Effector memory CD8-positive, alpha-beta T cell (primary cell): ENCODE measurements around the gene VPS35.

Experiments
- ATAC-seq: fragments of 150-1000 bp; cut with Tn5 transposase; replicated peaks from 2 replicates; pipeline ENCODE4 v1.10.0; 2021; ENCODE audit warnings: mild to moderate bottlenecking, moderate library complexity
- DNase-seq, 3 experiments: peaks; one replicate each; pipeline ENCODE4 v3.0.0; 2021
- H3K27ac Mint-ChIP-seq, 2 donors: one replicate each; pipeline ENCODE4 v1.8.0; 2022; ENCODE audit warnings: mild to moderate bottlenecking in 2 of 2, mixed read lengths in 2 of 2, moderate library complexity in 2 of 2
- H3K27me3 Mint-ChIP-seq, 2 donors: one replicate each; pipeline ENCODE4 v1.8.0; 2022; ENCODE audit warnings: mixed read lengths in 2 of 2
- H3K36me3 Mint-ChIP-seq: one replicate; pipeline ENCODE4 v1.8.0; 2022; ENCODE audit warnings: mild to moderate bottlenecking, moderate library complexity, mixed read lengths; ENCODE audit not compliant: insufficient read depth
- H3K4me1 Mint-ChIP-seq, 2 donors: one replicate each; pipeline ENCODE4 v1.8.0; 2022; ENCODE audit warnings: low read depth in 2 of 2, mixed read lengths in 2 of 2
- H3K4me3 Mint-ChIP-seq, 2 donors: one replicate each; pipeline ENCODE4 v1.8.0; 2022; ENCODE audit warnings: mild to moderate bottlenecking in 2 of 2, mixed read lengths in 2 of 2, moderate library complexity in 2 of 2
- H3K9me3 Mint-ChIP-seq, 2 donors: one replicate each; pipeline ENCODE4 v1.8.0; 2022; ENCODE audit warnings: mixed read lengths in 2 of 2

The VPS35 gene

GRCh38 chr16:46721885-46722284 lies 32.9 kb upstream of the VPS35 start:
- no peak for DNase-seq
- H3K4me3 Mint-ChIP-seq, result no peak overlapping the region
- no peaks in the 10 kb centered on the region for H3K4me1 Mint-ChIP-seq
- peaks cover 10 to 13% of the 10 kb centered on the region in 2 donors for H3K27me3 Mint-ChIP-seq
- H3K9me3 Mint-ChIP-seq, result no peaks in the 10 kb centered on the region
- no peak overlapping the region for H3K27ac Mint-ChIP-seq
- no peaks in the 10 kb centered on the region for H3K36me3 Mint-ChIP-seq
- no peak for ATAC-seq

- Mint-ChIP-seq H3K4me3 (no peak overlapping the region), H3K36me3 (no peaks in the 10 kb centered on the region), H3K27me3 (peaks cover 8 to 10% of the 10 kb centered on the region in 2 donors), H3K4me1 (no peaks in the 10 kb centered on the region), H3K27ac (no peak overlapping the region), H3K9me3 (no peaks in the 10 kb centered on the region)
- DNase-seq (no peak), ATAC-seq (no peak)
Measured at GRCh38 chr16:46720619-46721018, 31.6 kb upstream of the VPS35 start.

- Mint-ChIP-seq H3K9me3 (no peaks in the 10 kb centered on the region), H3K36me3 (no peaks in the 10 kb centered on the region), H3K27ac (no peak overlapping the region), H3K4me1 (no peaks in the 10 kb centered on the region), H3K27me3 (peaks cover 8 to 10% of the 10 kb centered on the region in 2 donors), H3K4me3 (no peak overlapping the region)
- ATAC-seq (no peak), DNase-seq (no peak)
Measured at GRCh38 chr16:46719528-46719927, 30.6 kb upstream of the VPS35 start.

- H3K4me3 Mint-ChIP-seq, result no peak overlapping the region
- ATAC-seq (no peak), DNase-seq (no peak)
- H3K4me1 Mint-ChIP-seq, result no peaks in the 10 kb centered on the region
- peaks cover 8 to 10% of the 10 kb centered on the region in 2 donors for H3K27me3 Mint-ChIP-seq
- no peaks in the 10 kb centered on the region for H3K36me3 Mint-ChIP-seq
- H3K27ac Mint-ChIP-seq, result no peak overlapping the region
- no peaks in the 10 kb centered on the region for H3K9me3 Mint-ChIP-seq
Measured at GRCh38 chr16:46718214-46718613, 29.2 kb upstream of the VPS35 start.

GRCh38 chr16:46717692-46718091 lies 28.7 kb upstream of the VPS35 start:
- Mint-ChIP-seq H3K27me3 (peaks cover 8 to 10% of the 10 kb centered on the region in 2 donors), H3K4me3 (no peak overlapping the region), H3K27ac (no peak overlapping the region), H3K4me1 (no peaks in the 10 kb centered on the region), H3K9me3 (no peaks in the 10 kb centered on the region), H3K36me3 (no peaks in the 10 kb centered on the region)
- ATAC-seq, result no peak
- no peak for DNase-seq

- H3K4me1 Mint-ChIP-seq, result no peaks in the 10 kb centered on the region
- H3K9me3 Mint-ChIP-seq, result no peaks in the 10 kb centered on the region
- DNase-seq (no peak), ATAC-seq (no peak)
- H3K27me3 Mint-ChIP-seq, result peaks cover 8 to 10% of the 10 kb centered on the region in 2 donors
- no peak overlapping the region for H3K4me3 Mint-ChIP-seq
- no peak overlapping the region for H3K27ac Mint-ChIP-seq
- peaks cover 3% of the 10 kb centered on the region for H3K36me3 Mint-ChIP-seq
Measured at GRCh38 chr16:46715769-46716305, 26.9 kb upstream of the VPS35 start.

- Mint-ChIP-seq H3K36me3 (peaks cover 3% of the 10 kb centered on the region), H3K4me3 (no peak overlapping the region), H3K27ac (no peak overlapping the region), H3K9me3 (no peaks in the 10 kb centered on the region), H3K4me1 (no peaks in the 10 kb centered on the region), H3K27me3 (peaks cover 8 to 10% of the 10 kb centered on the region in 2 donors)
- ATAC-seq, result no peak
- DNase-seq, result no peak
Measured at GRCh38 chr16:46714797-46715591, 26.0 kb upstream of the VPS35 start.

- Mint-ChIP-seq H3K36me3 (peaks cover 3% of the 10 kb centered on the region), H3K27me3 (peaks cover 8 to 10% of the 10 kb centered on the region in 2 donors), H3K4me1 (no peaks in the 10 kb centered on the region), H3K4me3 (no peak overlapping the region), H3K27ac (no peak overlapping the region), H3K9me3 (no peaks in the 10 kb centered on the region)
- no peak for ATAC-seq
- DNase-seq, result no peak
Measured at GRCh38 chr16:46713634-46714033, 24.7 kb upstream of the VPS35 start.

- H3K9me3 Mint-ChIP-seq, result no peaks in the 10 kb centered on the region
- DNase-seq, result no peak
- H3K4me1 Mint-ChIP-seq, result no peaks in the 10 kb centered on the region
- ATAC-seq, result no peak
- H3K36me3 Mint-ChIP-seq, result peaks cover 3% of the 10 kb centered on the region
- peaks cover 4 to 8% of the 10 kb centered on the region in 2 donors for H3K27me3 Mint-ChIP-seq
- H3K4me3 Mint-ChIP-seq, result no peak overlapping the region
- H3K27ac Mint-ChIP-seq, result no peak overlapping the region
Measured at GRCh38 chr16:46712911-46713310, 23.9 kb upstream of the VPS35 start.

- H3K27ac Mint-ChIP-seq, result no peak overlapping the region
- ATAC-seq (no peak), DNase-seq (no peak)
- H3K27me3 Mint-ChIP-seq, result no peaks in the 10 kb centered on the region
- no peaks in the 10 kb centered on the region for H3K9me3 Mint-ChIP-seq
- no peaks in the 10 kb centered on the region for H3K4me1 Mint-ChIP-seq
- H3K36me3 Mint-ChIP-seq, result peaks cover 3% of the 10 kb centered on the region
- no peak overlapping the region for H3K4me3 Mint-ChIP-seq
Measured at GRCh38 chr16:46711106-46712058, 22.4 kb upstream of the VPS35 start.

GRCh38 chr16:46709469-46710005 lies 20.6 kb upstream of the VPS35 start:
- H3K4me1 Mint-ChIP-seq, result no peaks in the 10 kb centered on the region
- ATAC-seq (no peak), DNase-seq (no peak)
- H3K4me3 Mint-ChIP-seq, result no peak overlapping the region
- no peaks in the 10 kb centered on the region for H3K27me3 Mint-ChIP-seq
- no peaks in the 10 kb centered on the region for H3K9me3 Mint-ChIP-seq
- H3K36me3 Mint-ChIP-seq, result peaks cover 3% of the 10 kb centered on the region
- no peak overlapping the region for H3K27ac Mint-ChIP-seq

GRCh38 chr16:46706642-46707041 lies 17.7 kb upstream of the VPS35 start:
- ATAC-seq, result no peak
- Mint-ChIP-seq H3K27me3 (no peaks in the 10 kb centered on the region), H3K27ac (no peak overlapping the region), H3K4me1 (no peaks in the 10 kb centered on the region), H3K36me3 (no peaks in the 10 kb centered on the region), H3K9me3 (no peaks in the 10 kb centered on the region), H3K4me3 (no peak overlapping the region)
- DNase-seq, result no peak

GRCh38 chr16:46702030-46702429 lies 13.1 kb upstream of the VPS35 start:
- Mint-ChIP-seq H3K27ac (no peak overlapping the region), H3K4me3 (no peak overlapping the region), H3K36me3 (peaks cover 8% of the 10 kb centered on the region), H3K9me3 (no peaks in the 10 kb centered on the region), H3K4me1 (no peaks in the 10 kb centered on the region), H3K27me3 (no peaks in the 10 kb centered on the region)
- no peak for ATAC-seq
- no peak for DNase-seq
